Stimulated activated CD4-positive, alpha-beta T cell treated with anti-CD3 and anti-CD28 coated beads, TNF-alpha, amount 100 ng/mL, for 4 hours (primary cell): ENCODE measurements around the gene MS4A2.
"Not testable (repeated sequence)": the region's sequence is repeated elsewhere in the genome, so short reads cannot be mapped to it uniquely, and the experiment has no call there.

Source experiments
- DNase-seq, 3 experiments: peaks; one replicate each; pipeline ENCODE4 v3.0.0-alpha.2; 2020; ENCODE audit warnings: low read depth in 3 of 3

MS4A2 gene

DNA sequence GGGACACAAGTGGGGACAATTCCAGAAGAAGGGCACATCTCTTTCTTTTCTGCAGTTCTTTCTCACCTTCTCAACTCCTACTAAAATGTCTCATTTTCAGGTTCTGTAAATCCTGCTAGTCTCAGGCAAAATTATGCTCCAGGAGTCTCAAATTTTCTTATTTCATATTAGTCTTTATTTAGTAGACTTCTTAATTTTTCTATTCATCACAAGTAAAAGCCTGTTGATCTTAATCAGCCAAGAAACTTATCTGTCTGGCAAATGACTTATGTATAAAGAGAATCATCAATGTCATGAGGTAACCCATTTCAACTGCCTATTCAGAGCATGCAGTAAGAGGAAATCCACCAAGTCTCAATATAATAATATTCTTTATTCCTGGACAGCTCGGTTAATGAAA, at the start of gene MS4A2:
Gene MS4A2, plus strand, starts transcription at position 301 of the 400 bp plus-strand sequence. CDS start 102 bp downstream, outside the sequence.
- DNase-seq, result no peak

- DNase-seq, result no peak
Measured at GRCh38 chr11:60040109-60040508, 48.4 kb upstream of the MS4A2 start, which contains the start of gene OOSP2. Gene OOSP2 (plus strand): TSS chr11:60040409. CDS start chr11:60040460, 51 bp downstream.

GRCh38 chr11:60050422-60050821, 38.0 kb upstream of the MS4A2 start:
- not testable (repeated sequence) for DNase-seq

DNA sequence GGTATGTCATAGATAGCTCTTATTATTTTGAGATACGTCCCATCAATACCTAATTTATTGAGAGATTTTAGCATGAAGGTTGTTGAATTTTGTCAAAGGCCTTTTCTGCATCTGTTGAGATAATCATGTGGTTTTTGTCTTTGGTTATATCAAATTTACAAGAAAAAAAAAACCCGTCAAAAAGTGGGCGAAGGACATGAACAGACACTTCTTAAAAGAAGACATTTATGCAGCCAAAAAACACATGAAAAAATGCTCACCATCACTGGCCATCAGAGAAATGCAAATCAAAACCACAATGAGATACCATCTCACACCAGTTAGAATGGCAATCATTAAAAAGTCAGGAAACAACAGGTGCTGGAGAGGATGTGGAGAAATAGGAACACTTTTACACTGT, 37.6 kb upstream of the MS4A2 start:
- DNase-seq, result not testable (repeated sequence)

DNA sequence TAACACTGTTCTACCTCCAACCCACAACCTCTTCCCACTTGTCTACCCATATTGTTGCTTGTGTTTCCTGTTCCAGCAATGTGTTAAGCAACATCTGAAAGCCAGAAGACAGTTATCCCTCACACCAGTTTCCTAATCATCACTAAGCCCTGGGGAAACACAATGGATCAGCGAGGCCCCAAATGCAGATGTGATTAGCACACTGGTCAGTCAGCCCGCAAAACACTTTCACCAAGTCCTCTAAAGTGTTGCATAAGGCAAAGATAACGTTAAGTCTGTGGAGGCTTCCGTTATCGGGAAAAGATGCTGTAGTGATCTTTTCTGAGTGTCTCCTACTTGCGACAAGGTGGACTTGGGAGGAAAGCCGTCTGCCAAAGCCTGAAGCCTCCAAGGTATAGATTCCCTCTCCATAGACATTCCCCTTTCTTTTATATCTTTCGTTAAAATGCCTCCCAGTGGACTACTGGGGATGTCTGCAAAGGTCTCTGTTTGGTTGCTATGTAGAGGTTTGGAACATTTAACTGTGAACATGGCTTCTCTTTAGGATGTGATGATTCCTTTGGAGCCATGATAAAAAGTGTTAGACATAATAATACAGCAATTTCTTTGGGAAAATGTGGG, 32.0 kb upstream of the MS4A2 start, which contains the start of gene MS4A3:
Gene MS4A3, plus strand, starts transcription at position 317 of the 621 bp plus-strand sequence. CDS start 4,496 bp downstream, outside the sequence.
- no peak for DNase-seq

DNA sequence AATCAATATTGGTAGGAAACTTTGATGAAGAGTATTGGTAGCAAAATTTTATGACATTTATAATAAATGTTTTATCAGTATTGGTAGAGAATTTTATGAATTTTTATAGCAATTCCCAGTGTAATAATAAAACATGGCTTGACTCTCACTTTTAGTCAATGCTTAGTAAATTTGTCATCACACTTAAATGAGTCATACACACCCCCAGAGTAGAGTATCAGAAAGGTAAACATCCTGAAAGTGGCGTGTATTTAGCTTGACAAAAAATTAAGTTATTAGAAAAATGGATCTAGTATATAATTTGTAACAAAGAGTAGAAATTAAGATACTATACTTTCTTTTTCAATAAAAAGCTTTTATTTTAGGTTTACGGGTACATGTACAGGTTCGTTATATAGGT, 29.4 kb upstream of the MS4A2 start:
- DNase-seq, result no peak

DNA sequence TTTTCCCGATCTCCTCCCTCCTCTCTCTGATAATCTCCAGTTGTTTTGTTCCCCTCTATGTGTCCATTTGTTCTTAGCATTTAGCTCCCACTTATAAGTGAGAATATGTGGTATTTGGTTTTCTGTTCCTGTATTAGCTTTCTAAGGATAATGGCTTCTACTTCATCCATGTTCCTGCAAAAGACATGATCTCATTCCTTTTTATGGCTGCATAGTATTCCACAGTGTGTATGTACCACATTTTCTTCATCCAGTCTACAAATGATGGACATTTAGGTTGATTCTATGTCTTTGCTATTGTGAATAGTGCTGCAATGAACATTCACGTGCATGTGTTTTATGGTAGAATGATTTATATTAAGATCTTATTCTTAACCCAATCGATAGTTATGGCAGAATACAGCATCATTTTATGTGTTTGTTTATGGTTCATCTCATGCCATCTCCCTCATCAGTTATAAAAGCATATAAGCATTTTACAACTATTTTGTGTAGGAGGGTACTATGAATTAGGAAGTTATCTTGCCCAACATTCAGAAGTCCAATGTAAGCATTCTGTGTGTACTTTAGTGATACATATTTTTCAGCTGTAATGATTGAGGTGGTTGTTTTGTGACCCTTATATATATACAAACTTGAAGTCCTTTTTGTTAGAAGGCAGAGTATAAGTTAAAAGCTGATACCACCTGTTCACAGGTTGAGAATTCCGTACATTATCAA, 28.8 kb upstream of the MS4A2 start:
- no peak for DNase-seq

DNA sequence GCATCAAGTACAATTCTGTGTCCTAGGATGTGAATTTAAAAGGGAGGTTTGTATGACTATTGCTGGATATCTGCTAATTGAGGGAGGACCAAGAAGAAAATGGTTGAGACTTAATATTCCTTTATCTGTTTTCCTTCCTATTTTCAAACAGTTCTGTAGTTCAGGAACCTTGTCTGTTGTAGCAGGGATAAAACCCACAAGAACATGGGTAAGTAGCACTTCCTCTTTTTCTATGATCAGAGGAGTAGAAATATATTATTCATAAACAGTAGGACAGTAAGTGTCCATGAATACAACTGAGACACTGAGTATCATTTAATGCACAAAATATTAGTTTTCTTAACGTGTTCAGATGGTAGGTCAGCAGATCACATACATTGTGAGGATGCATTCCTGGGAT, 24.4 kb upstream of the MS4A2 start:
- no peak for DNase-seq

DNA sequence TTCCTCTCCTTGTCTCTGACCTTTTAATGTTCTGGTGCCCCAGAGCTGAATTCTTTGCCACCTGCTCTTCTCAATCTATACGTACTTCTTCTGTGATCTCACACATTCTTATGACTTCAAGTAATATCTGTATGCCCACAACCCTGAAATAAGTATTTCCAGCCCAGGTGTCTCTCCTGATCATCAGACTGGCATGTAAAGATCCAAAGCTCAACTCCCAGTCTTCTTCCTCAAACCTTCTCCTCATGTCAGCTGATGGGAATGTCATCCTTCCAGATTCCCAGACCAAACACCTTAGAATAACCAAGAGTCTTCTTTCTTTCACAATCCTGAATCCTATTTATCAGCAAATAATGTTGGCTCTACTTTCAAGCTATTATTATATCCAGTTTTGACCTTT, 22.7 kb upstream of the MS4A2 start:
- DNase-seq, result no peak

DNA sequence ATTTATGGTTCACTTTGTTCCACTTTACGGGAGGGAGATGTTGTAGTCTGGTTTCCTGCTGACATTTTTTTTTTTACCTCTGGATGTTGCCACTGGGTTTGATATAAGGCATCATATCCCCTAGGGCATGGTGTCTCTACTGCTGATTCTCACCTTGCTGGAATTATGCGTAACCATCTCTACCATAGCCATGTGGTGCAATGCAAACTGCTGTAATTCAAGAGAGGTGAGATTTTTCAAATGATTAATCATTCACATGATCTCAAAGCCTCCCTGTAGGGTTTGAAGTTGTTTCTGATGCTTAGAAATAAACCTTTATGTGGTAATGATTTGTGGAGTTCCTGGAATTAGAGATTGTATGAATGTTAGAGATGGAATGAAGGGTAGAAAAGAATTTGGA, 19.0 kb upstream of the MS4A2 start:
- no peak for DNase-seq

DNA sequence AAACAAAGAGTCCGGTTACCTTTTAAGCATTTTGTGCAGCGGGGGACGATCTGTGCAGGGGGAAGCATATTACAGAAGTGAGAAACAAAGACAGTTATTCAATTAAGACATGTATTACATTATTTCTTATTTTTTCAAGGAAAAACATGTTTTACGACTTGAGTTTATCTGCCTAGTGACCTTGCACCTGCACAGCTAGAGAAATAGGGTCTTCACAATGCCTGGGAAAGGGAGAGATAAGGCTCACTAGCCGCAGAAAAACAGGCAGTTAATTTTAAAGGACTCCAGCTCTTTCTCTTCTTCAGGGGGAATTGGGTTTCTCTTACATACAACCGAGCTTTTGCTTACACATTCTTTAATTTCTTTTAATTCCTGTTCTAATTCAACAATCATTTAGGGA, 16.8 kb upstream of the MS4A2 start:
- DNase-seq, result not testable (repeated sequence)

GRCh38 chr11:60077216-60077817, 11.1 kb upstream of the MS4A2 start:
- DNase-seq, result no peak

DNA sequence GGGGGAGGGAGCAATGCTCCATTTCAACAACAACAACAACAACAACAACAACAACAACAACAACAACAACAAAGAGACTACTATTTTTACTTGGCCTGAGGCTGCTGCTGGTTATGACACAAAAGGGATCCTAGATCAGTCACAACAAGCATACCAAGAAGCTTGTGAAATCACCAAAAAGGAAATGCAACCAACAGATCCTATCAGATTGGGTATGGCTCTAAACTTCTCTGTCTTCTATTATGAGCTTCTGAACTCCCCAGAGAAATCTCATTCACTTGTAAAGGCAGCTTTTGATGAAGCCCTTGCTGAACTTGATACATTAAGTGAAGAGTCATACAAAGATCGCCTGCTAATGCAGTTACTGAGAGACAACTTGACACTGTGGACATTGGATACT, 10.5 kb upstream of the MS4A2 start:
- DNase-seq, result no peak

- DNase-seq, result no peak
Measured at GRCh38 chr11:60078745-60079144, 9.7 kb upstream of the MS4A2 start.

GRCh38 chr11:60080535-60080934, 7.9 kb upstream of the MS4A2 start:
- no peak for DNase-seq

DNA sequence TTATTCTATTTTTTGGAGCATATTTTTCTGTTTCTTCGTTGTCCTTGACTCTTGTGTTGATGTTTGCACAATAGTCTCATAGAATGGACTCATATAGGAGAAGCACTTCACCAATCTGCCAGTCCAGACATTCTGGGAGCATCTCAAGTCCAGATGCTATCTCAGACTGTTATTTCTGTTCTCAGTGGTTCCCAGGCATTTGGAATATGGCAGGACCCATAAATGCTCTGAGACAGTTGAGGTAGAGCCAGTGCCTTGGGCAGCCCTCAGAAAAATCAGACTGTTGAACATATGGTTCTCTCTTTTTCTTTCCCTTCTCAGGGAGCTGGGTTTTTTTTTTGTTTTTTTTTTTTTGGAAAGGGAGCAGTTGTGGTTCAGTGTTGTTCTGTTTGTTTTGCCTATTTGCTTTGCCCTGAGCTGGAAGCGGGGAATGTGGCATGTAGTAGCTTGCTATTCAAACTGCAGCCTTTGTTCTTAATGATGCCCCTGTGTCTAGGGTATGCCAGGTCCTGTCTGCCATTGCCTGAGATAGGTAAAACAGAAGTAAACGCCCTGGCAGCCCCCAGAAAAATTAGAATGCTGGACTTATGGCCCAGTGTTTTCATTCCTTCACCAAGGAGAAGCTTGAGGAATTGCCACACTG, 3.7 kb upstream of the MS4A2 start:
- no peak for DNase-seq

DNA sequence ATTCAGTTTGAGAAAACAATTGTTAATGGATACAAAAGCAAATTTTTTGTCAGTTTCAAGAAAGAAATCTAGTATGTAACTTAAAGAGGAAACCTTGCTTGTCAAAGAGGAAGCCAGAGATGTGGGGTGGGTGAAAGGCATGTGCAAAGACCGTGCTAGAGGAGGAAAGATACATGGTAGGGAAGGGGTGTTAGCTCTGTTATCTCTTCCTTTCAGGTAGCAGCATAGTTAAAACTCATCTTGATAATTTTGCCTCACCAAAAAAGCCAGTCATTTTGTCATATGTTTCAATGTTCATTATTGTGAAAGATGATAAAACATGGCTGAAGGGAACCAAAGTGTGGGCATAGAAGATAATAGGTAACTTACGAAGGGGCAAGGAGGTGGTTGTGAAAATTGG, 2.6 kb upstream of the MS4A2 start:
- DNase-seq, result no peak

DNA sequence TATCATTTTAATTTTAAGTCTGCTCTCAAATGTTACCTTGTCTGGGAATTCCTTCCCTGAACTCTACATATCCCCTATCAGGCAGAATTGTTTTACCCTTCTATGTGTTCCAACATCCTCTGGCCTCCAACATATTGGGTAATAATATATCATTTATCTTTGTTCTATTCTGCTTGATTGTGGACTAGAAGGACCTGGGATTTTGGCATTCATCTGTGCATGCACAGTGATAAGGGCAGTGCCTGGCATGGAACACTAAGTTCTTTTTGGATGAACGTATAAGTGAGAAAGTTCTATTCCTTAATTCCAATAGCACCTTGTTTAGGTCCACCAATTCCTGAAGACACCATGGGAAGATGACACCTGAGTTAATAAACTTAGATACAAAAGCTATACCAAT, 1.2 kb upstream of the MS4A2 start:
- no peak for DNase-seq

DNA sequence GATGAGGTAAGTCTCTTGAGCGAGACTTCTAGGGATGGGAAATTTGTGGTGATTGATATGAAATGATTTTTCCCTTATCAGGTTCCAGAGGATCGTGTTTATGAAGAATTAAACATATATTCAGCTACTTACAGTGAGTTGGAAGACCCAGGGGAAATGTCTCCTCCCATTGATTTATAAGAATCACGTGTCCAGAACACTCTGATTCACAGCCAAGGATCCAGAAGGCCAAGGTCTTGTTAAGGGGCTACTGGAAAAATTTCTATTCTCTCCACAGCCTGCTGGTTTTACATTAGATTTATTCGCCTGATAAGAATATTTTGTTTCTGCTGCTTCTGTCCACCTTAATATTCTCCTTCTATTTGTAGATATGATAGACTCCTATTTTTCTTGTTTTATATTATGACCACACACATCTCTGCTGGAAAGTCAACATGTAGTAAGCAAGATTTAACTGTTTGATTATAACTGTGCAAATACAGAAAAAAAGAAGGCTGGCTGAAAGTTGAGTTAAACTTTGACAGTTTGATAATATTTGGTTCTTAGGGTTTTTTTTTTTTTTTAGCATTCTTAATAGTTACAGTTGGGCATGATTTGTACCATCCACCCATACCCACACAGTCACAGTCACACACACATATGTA, 7.1 kb downstream of the MS4A2 start:
- DNase-seq, result no peak

DNA sequence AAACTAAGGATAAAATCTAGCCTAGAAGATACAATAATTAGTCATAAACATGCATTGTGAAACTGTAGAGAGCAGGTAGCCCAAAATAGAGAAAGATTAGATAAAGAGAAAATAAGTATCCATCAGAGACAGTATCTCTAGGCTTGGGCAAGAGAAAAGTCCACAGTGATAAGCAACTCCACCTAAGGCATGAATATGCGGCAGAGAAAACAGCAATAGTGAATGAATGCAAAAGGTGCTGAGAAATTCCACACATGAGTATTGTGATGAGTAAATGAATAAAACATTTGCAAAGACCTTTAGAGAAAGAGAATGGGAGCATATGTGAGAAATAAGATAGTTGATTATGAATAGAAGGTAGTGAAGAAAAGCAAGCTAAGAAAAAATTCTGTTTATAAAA, 8.7 kb downstream of the MS4A2 start:
- DNase-seq, result no peak

DNA sequence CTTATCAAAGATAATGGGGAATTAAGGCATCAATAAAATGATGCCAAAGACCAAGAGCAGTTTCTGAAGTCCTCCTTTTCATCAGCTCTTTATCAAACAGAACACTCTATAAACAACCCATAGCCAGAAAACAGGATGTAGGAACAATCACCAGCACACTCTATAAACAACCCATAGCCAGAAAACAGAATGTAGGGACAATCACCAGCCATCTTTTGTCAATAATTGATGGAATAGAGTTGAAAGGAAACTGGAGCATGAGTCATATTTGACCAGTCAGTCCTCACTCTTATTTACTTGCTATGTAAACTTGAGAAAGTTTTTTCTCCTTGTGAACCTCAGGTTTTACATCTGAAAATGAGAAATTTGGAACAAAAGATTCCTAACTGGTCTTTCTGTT, 10.0 kb downstream of the MS4A2 start:
- DNase-seq, result no peak

DNA sequence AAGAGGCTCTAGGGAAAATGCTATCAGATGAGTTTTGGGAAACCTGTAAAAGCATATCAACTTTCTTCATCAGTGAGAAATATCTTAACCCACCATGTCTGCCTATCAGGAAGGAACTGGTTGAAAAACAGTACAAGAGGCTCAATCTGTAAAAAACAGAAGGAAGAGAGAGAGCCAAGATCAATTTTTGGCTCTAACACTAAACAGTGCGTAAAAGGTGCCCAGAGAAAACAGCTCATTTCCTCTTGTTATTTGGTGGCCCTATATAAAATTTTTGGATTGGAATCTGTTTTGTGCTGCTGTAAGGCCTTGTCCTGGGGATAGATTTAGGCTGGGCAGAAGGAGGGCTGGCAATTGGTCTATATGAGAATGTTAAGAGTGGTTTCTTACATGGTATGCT, 12.1 kb downstream of the MS4A2 start:
- no peak for DNase-seq
